DND-41 (cell line): ENCODE measurements around the gene PSMD14.

Experiments
- ATAC-seq: fragments of 200-7000 bp; cut with Tn5 transposase; 3 replicates; pipeline ENCODE4 v1.9.1; 2021; ENCODE audit warnings: low read depth; ENCODE audit not compliant: insufficient read depth
- DNase-seq: peaks from one replicate; pipeline ENCODE4 v3.0.0-alpha.2; 2020
- H2AFZ ChIP-seq: 2 replicates; pipeline ENCODE4 v1.6.0; 2012; ENCODE audit warnings: low read depth, low read length
- H3K27ac ChIP-seq: 2 replicates; pipeline ENCODE4 v1.5.1; 2012; ENCODE audit warnings: low read length, inconsistent platforms
- H3K27me3 ChIP-seq: fragments of 200-600 bp; sonication (generic); 2 replicates; pipeline ENCODE4 v1.6.0; 2012; ENCODE audit warnings: low read length, mild to moderate bottlenecking, inconsistent platforms; ENCODE audit not compliant: insufficient read depth, poor library complexity
- H3K36me3 ChIP-seq: 2 replicates; pipeline ENCODE4 v1.5.1; 2012; ENCODE audit warnings: low read length, inconsistent platforms; ENCODE audit not compliant: insufficient read depth
- H3K4me1 ChIP-seq: 2 replicates; pipeline ENCODE4 v1.5.1; 2012; ENCODE audit warnings: mild to moderate bottlenecking, low read length; ENCODE audit not compliant: insufficient read depth
- H3K4me2 ChIP-seq: 2 replicates; pipeline ENCODE4 v1.6.0; 2012; ENCODE audit warnings: mild to moderate bottlenecking, moderate library complexity, low read length, inconsistent platforms; ENCODE audit not compliant: insufficient read depth
- H3K4me3 ChIP-seq, 2 experiments: fragments of 200-600 bp in 1 of 2; shearing (Covaris generic) in 1 of 2; 2 replicates each; pipeline ENCODE4 v1.5.1; 2012 to 2016; ENCODE audit warnings: inconsistent platforms in 2 of 2, low read length in 2 of 2, mild to moderate bottlenecking in 2 of 2, low read depth in 1 of 2, moderate library complexity in 1 of 2
- H3K79me2 ChIP-seq: 2 replicates; pipeline ENCODE4 v1.6.0; 2012; ENCODE audit warnings: low read length, inconsistent platforms; ENCODE audit not compliant: insufficient read depth
- H3K9ac ChIP-seq: 2 replicates; pipeline ENCODE4 v1.6.0; 2012; ENCODE audit warnings: low read depth, mild to moderate bottlenecking, inconsistent platforms, low read length, moderate library complexity
- H3K9me3 ChIP-seq: 2 replicates; pipeline ENCODE4 v1.5.1; 2012; ENCODE audit warnings: low read length, moderate library complexity, mild to moderate bottlenecking, inconsistent platforms; ENCODE audit not compliant: insufficient read depth, severe bottlenecking
- H4K20me1 ChIP-seq: 2 replicates; pipeline ENCODE4 v1.6.0; 2012; ENCODE audit warnings: low read length; ENCODE audit not compliant: insufficient read depth
- EZH2 ChIP-seq: IDR thresholded peaks from 3 replicates; pipeline ENCODE4 v1.6.1; 2012; ENCODE audit warnings: borderline replicate concordance, low read depth, mild to moderate bottlenecking, moderate library complexity, low read length, inconsistent platforms; ENCODE audit not compliant: severe bottlenecking
- TF ChIP-seq, protein P1 (sequence below): IDR thresholded peaks from 2 replicates; pipeline ENCODE4 v1.5.1; 2012; ENCODE audit warnings: borderline replicate concordance, low read length, moderate library complexity, mild to moderate bottlenecking; ENCODE audit not compliant: poor library complexity, severe bottlenecking; ENCODE audit errors: extremely low read depth

PSMD14 gene

DNA sequence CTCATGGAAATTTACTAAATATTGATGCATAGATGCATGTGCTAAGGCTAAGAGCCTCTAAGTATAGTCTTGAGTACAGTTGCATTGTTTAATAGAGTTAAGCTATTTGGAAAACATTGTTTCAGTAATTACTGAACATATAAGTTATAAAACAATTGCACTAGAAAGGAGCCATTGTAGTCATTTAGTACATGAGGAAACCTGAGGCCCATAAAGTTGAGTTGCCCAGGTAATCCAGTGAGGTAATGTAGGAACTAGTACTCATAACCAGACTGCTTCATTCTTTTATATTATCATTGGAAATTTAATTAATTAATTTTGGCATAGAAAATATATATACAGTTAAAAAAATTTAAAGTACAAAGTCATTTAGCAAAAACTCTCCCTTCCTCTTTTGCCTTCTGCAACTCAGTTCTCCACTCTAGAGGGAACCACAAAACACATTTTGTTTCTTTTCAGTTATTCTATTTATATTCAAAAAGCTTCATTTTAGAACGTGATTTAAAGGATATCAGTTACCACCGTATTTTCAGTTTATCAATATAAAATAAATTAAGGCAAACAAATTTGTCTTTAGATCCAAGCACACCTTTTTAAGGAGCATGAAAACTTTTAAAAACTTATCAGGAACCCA, 80.0 kb downstream of the PSMD14 start:
- DNase-seq, result no peak
- TF ChIP-seq, protein P1, sequence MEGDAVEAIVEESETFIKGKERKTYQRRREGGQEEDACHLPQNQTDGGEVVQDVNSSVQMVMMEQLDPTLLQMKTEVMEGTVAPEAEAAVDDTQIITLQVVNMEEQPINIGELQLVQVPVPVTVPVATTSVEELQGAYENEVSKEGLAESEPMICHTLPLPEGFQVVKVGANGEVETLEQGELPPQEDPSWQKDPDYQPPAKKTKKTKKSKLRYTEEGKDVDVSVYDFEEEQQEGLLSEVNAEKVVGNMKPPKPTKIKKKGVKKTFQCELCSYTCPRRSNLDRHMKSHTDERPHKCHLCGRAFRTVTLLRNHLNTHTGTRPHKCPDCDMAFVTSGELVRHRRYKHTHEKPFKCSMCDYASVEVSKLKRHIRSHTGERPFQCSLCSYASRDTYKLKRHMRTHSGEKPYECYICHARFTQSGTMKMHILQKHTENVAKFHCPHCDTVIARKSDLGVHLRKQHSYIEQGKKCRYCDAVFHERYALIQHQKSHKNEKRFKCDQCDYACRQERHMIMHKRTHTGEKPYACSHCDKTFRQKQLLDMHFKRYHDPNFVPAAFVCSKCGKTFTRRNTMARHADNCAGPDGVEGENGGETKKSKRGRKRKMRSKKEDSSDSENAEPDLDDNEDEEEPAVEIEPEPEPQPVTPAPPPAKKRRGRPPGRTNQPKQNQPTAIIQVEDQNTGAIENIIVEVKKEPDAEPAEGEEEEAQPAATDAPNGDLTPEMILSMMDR, result no peak
- TF ChIP-seq EZH2, result no peak
- H3K9me3 ChIP-seq, result no peaks in the 10 kb centered on the region
- ATAC-seq, result no peak
- peaks cover 69% of the 10 kb centered on the region for H3K36me3 ChIP-seq
- H3K79me2 ChIP-seq, result 0 out of 2 replicates have a peak, but pooled peaks cover 2% of the 10 kb centered on the region
- H3K27ac ChIP-seq, result no peak overlapping the region
- no peak overlapping the region for H3K9ac ChIP-seq
- H3K27me3 ChIP-seq, result no peaks in the 10 kb centered on the region
- H3K4me3 ChIP-seq, result no peak overlapping the region
- no peaks in the 10 kb centered on the region for H4K20me1 ChIP-seq
- H2AFZ ChIP-seq, result no peak overlapping the region
- H3K4me1 ChIP-seq, result peaks cover 12% of the 10 kb centered on the region
- H3K4me2 ChIP-seq, result no peak overlapping the region

DNA sequence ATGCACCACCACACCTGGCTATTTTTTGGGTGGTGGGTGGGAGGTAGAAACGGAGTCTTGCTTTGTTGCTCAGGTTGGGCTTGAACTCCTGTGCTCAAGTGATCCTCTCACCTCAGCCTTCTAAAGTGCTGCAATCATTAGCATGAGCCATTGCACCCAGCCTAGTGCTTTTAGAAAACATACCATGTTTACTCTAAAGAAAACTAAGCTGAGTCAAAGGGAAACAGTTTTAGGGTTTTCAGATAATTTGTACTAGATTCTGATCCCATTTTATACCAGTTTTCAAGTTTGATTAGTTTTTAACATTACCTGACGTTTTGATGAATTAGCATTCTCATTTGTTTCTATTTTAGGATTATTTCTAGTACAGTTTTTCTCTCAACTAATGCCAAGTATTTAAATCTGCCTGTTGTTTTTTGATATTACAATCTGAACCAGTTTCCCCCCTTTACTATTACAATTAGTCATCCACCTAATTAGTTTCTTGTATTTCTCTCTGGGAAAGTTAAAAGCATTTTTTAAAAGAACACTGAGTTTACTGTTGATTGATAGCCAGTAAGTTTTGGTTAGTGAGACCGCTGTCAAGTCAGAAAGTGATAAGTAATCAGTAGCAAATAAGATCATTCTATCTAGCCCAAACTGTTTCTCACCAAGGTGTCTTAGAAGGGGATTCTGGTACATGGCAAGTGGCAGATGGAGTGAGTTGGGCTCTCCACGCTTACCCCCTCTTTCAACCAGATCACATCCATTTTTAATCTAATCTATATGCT, 83.7 kb downstream of the PSMD14 start:
- H3K4me2 ChIP-seq, result no peak overlapping the region
- no peaks in the 10 kb centered on the region for H3K4me1 ChIP-seq
- H3K9me3 ChIP-seq, result no peaks in the 10 kb centered on the region
- no peak for TF ChIP-seq EZH2
- TF ChIP-seq, protein P1, result no peak
- no peak overlapping the region for H3K27ac ChIP-seq
- 0 out of 2 replicates have a peak, but pooled peaks cover 2% of the 10 kb centered on the region for H3K79me2 ChIP-seq
- no peaks in the 10 kb centered on the region for H3K27me3 ChIP-seq
- no peak overlapping the region for H3K4me3 ChIP-seq
- H3K36me3 ChIP-seq, result peaks cover 83% of the 10 kb centered on the region
- ATAC-seq, result no peak
- H2AFZ ChIP-seq, result no peak overlapping the region
- DNase-seq, result no peak
- no peaks in the 10 kb centered on the region for H4K20me1 ChIP-seq
- H3K9ac ChIP-seq, result no peak overlapping the region

DNA sequence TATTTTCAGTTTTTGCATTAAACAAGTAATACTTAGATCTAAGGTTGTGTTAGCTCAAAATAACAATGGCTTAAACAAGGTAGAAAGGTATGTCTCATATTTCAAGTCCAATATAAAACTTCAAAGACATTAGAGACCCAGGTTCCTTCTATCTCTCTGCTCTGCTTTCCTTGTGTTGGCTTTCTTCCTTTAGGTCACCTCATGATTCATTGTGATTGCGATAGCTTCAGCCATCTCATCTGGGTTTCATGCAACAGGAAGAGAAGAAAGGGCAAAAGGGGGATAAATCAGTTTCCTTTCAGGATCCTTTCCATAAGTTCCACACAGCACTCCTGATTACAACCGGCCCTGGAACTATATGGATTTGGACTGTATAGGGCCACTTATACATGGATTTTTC, 91.9 kb downstream of the PSMD14 start:
- Histone ChIP-seq H3K79me2 (no peaks in the 10 kb centered on the region), H3K4me2 (no peak overlapping the region), H2AFZ (no peak overlapping the region), H3K9ac (no peak overlapping the region), H3K9me3 (no peaks in the 10 kb centered on the region), H3K4me1 (no peaks in the 10 kb centered on the region), H3K4me3 (no peak overlapping the region), H3K27ac (no peak overlapping the region), H3K27me3 (no peaks in the 10 kb centered on the region), H4K20me1 (no peaks in the 10 kb centered on the region), H3K36me3 (peaks cover 78% of the 10 kb centered on the region)
- no peak for DNase-seq
- TF ChIP-seq, protein P1, result no peak
- no peak for TF ChIP-seq EZH2
- no peak for ATAC-seq
